ENCODE results near the gene CD53.
"Not testable (repeated sequence)": the region's sequence is repeated elsewhere in the genome, so short reads cannot be mapped to it uniquely, and the experiment has no call there.

CD53 gene

GRCh38 chr1:110872745-110873720, at the start of gene CD53:
Gene CD53, plus strand, starts transcription at chr1:110873148. Its CDS starts 18,261 bp downstream, at chr1:110891409.
- no peak for DNase-seq (ENCODE audit: low spot score)

GRCh38 chr1:110824192-110824591, 48.8 kb upstream of the CD53 start:
- DNase-seq (ENCODE audit: low spot score): no peak

- peak; percentile 50 for DNase-seq (ENCODE audit: low spot score)
Measured at GRCh38 chr1:110829955-110830553, 42.9 kb upstream of the CD53 start.

GRCh38 chr1:110833779-110834178, 39.2 kb upstream of the CD53 start:
- DNase-seq (ENCODE audit: low spot score): not testable (repeated sequence)

- no peak for DNase-seq (ENCODE audit: low spot score)
Measured at GRCh38 chr1:110846861-110847260, 26.1 kb upstream of the CD53 start.

GRCh38 chr1:110850145-110850544, 22.8 kb upstream of the CD53 start:
- DNase-seq (ENCODE audit: low spot score): no peak

- no peak for DNase-seq (ENCODE audit: low spot score)
Measured at GRCh38 chr1:110850627-110851026, 22.3 kb upstream of the CD53 start.

GRCh38 chr1:110853135-110853534, 19.8 kb upstream of the CD53 start:
- DNase-seq (ENCODE audit: low spot score): no peak

GRCh38 chr1:110856410-110856809, 16.5 kb upstream of the CD53 start:
- DNase-seq (ENCODE audit: low spot score): no peak

GRCh38 chr1:110857964-110858948, 14.7 kb upstream of the CD53 start:
- no peak for DNase-seq (ENCODE audit: low spot score)

- no peak for DNase-seq (ENCODE audit: low spot score)
Measured at GRCh38 chr1:110859062-110859461, 13.9 kb upstream of the CD53 start.

- DNase-seq (ENCODE audit: low spot score): no peak
Measured at GRCh38 chr1:110860174-110860573, 12.8 kb upstream of the CD53 start.

- not testable (repeated sequence) for DNase-seq (ENCODE audit: low spot score)
Measured at GRCh38 chr1:110860620-110861019, 12.3 kb upstream of the CD53 start.

- not testable (repeated sequence) for DNase-seq (ENCODE audit: low spot score)
Measured at GRCh38 chr1:110861942-110862341, 11.0 kb upstream of the CD53 start.

GRCh38 chr1:110864287-110864686, 8.7 kb upstream of the CD53 start:
- DNase-seq (ENCODE audit: low spot score): no peak

- no peak for DNase-seq (ENCODE audit: low spot score)
Measured at GRCh38 chr1:110870721-110871388, 2.1 kb upstream of the CD53 start.

- no peak for DNase-seq (ENCODE audit: low spot score)
Measured at GRCh38 chr1:110872366-110872744, 593 bp upstream of the CD53 start.

GRCh38 chr1:110873856-110874255, 908 bp downstream of the CD53 start:
- DNase-seq (ENCODE audit: low spot score): no peak

- no peak for DNase-seq (ENCODE audit: low spot score)
Measured at GRCh38 chr1:110874324-110875215, 1.6 kb downstream of the CD53 start.

GRCh38 chr1:110875216-110875731, 2.3 kb downstream of the CD53 start:
- DNase-seq (ENCODE audit: low spot score): no peak
